WTC11 (cell line): ENCODE results near the gene SNHG17.

Source experiments
- CTCF ChIP-seq: fragments of 200-600 bp; IDR thresholded peaks from 2 replicates; pipeline ENCODE4 v1.8.0; 2022; ENCODE audit warnings: antibody characterized with exemption
- ETV6 ChIP-seq: sonication (generic); formaldehyde crosslinking; IDR thresholded peaks from 2 replicates; pipeline ENCODE4 v1.8.1; 2022; ENCODE audit warnings: mild to moderate bottlenecking, missing genetic modification reagents
- FOXP4 ChIP-seq: sonication (generic); formaldehyde crosslinking; IDR thresholded peaks from 2 replicates; pipeline ENCODE4 v1.8.0; 2022; ENCODE audit warnings: mild to moderate bottlenecking, missing genetic modification reagents
- JUN ChIP-seq: sonication (generic); formaldehyde crosslinking; IDR thresholded peaks from 2 replicates; pipeline ENCODE4 v1.8.0; 2023; ENCODE audit warnings: mild to moderate bottlenecking, missing genetic modification reagents
- MAX ChIP-seq: sonication (generic); formaldehyde crosslinking; IDR thresholded peaks from 2 replicates; pipeline ENCODE4 v1.8.0; 2022; ENCODE audit warnings: mild to moderate bottlenecking, missing genetic modification reagents
- MLX ChIP-seq: sonication (generic); formaldehyde crosslinking; IDR thresholded peaks from 2 replicates; pipeline ENCODE4 v1.8.1; 2023; ENCODE audit warnings: mild to moderate bottlenecking, missing genetic modification reagents, moderate library complexity
- TCF7 ChIP-seq: sonication (generic); formaldehyde crosslinking; IDR thresholded peaks from 2 replicates; pipeline ENCODE4 v1.8.0; 2022; ENCODE audit warnings: mild to moderate bottlenecking, low read depth, missing genetic modification reagents, moderate library complexity
- USF1 ChIP-seq: sonication (generic); formaldehyde crosslinking; IDR thresholded peaks from 2 replicates; pipeline ENCODE4 v1.8.0; 2022; ENCODE audit warnings: mild to moderate bottlenecking, missing genetic modification reagents
- USF2 ChIP-seq: sonication (generic); formaldehyde crosslinking; IDR thresholded peaks from 2 replicates; pipeline ENCODE4 v1.8.1; 2023; ENCODE audit warnings: mild to moderate bottlenecking, missing genetic modification reagents, moderate library complexity

- TF ChIP-seq USF2: no peak
- TF ChIP-seq MAX (CRISPR knock-in tag): no peak
- no peak for TF ChIP-seq CTCF
- no peak for TF ChIP-seq TCF7 (CRISPR knock-in tag)
- no peak for TF ChIP-seq JUN (CRISPR knock-in tag)
- TF ChIP-seq MLX (CRISPR knock-in tag): no peak
- TF ChIP-seq USF1 (CRISPR knock-in tag): no peak
- TF ChIP-seq FOXP4 (CRISPR knock-in tag): no peak
- TF ChIP-seq ETV6 (CRISPR knock-in tag): no peak
Observed at GRCh38 chr20:38373898-38374297, 61.2 kb downstream of the SNHG17 start.
